Measurements from ENCODE around the gene U2AF1L4. TPM values are rescaled to one million over a fixed set of nuclear protein-coding genes. Genes with fewer than 3 reads are reported as not detected.

U2AF1L4 gene
- total RNA-seq, 4 donors from 2014 or later, result 14.8 to 30.5 (median 19.7) TPM

GRCh38 chr19:35773020-35773806 lies 28.0 kb upstream of the U2AF1L4 start:
- TF ChIP-seq, protein P1, sequence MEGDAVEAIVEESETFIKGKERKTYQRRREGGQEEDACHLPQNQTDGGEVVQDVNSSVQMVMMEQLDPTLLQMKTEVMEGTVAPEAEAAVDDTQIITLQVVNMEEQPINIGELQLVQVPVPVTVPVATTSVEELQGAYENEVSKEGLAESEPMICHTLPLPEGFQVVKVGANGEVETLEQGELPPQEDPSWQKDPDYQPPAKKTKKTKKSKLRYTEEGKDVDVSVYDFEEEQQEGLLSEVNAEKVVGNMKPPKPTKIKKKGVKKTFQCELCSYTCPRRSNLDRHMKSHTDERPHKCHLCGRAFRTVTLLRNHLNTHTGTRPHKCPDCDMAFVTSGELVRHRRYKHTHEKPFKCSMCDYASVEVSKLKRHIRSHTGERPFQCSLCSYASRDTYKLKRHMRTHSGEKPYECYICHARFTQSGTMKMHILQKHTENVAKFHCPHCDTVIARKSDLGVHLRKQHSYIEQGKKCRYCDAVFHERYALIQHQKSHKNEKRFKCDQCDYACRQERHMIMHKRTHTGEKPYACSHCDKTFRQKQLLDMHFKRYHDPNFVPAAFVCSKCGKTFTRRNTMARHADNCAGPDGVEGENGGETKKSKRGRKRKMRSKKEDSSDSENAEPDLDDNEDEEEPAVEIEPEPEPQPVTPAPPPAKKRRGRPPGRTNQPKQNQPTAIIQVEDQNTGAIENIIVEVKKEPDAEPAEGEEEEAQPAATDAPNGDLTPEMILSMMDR (IDR thresholded peaks at IDR 0.05; ENCODE audit: low read depth), result no peak

DNA sequence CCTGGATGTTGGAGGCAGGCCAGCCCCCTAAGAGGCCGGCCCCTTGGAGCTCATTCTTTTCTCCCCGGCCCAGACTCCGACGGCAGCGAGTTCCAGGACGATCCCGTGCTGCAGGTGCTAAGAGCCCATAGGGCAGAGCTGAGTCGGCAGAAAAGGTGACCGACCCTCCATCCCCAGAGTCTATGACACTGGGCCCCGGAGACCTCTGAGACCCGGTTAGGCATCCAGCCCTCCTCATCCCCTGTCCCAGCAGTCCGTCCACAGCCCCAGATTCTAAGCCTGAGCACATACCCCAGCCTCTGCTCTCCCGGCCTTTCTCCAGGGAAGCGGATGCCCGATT lies 22.8 kb upstream of the U2AF1L4 start:
- TF ChIP-seq, protein P1 (IDR thresholded peaks at IDR 0.05; ENCODE audit: low read depth), result no peak

- TF ChIP-seq, protein P1 (IDR thresholded peaks at IDR 0.05; ENCODE audit: low read depth), result no peak
These were observed 22.3 kb upstream of the U2AF1L4 start for GRCh38 chr19:35767288-35768081.

DNA sequence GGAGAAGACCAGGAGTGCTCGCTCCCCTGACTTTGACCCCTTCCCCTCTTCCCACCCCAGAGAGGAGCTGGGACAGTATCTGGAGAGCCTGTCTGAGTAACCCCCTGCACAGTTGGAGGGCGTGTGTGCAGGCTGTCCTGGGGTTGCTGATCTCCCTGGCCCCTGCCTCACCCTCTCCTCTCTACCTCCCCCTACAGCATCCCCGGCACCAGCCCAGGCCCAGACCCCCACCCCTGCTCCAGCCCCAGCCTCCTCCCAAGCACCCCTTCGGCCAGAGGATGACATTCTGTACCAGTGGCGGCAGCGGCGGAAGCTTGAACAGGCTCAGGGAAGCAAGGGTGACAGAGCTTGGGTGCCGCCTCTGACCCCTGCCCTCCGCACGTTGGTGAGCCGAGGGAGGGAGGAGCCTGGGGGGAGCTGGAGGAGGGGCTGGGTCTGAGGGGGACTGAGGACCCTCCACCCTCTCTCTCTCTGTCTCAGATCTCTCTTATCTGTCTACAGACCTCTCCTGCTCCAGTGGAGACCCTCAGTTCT lies 21.4 kb upstream of the U2AF1L4 start:
- TF ChIP-seq, protein P1 (IDR thresholded peaks at IDR 0.05; ENCODE audit: low read depth), result no peak

DNA sequence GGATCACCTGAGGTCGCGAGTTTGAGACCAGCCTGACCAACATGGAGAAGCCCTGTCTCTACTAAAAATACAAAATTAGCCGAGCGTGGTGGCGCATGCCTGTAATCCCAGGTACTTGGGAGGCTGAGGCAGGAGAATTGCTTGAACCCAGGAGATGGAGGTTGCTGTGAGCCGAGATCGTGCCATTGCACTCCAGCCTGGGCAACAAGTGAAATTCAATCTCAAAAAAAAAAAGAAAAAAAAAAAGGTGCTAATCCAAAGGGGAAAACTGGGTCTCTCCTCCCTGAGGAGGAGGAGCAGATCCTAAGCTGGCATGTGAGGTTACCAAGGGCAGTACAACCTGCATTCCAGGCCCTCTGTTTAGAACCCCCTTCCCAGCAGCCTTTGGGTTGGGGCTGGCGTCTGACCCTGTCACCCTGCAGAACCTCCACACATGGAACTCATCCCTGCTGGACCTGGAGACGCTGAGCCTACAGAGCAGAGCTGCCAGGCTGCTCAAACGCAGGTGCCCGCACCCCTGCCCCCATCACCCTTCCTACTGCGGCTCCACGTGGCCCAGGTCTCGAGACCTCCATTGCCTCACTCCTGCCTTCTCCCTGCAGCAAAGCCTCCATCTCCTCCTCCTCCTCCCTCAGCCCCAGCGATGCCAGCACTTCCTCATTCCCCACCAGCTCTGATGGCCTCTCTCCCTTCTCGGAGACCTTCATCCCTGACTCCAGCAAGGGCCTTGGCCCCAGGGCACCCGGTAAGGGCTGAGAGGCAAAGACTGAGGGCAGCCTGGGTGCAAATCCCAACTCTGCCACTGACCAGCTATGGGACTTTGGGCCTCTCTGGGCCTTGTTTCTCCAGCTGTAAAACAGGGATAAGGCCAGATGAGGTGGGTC lies 19.5 kb upstream of the U2AF1L4 start:
- TF ChIP-seq, protein P1 (IDR thresholded peaks at IDR 0.05; ENCODE audit: low read depth), result no peak

GRCh38 chr19:35760711-35761349 lies 15.6 kb upstream of the U2AF1L4 start:
- TF ChIP-seq, protein P1 (IDR thresholded peaks at IDR 0.05; ENCODE audit: low read depth), result no peak
